PFSK-1 (cell line): Measurements from ENCODE around the gene MAN2B2.

Source experiments
- POLR2AphosphoS5 ChIP-seq: IDR thresholded peaks from 2 replicates; pipeline ENCODE4 v1.6.1; 2012; ENCODE audit warnings: low read depth, mild to moderate bottlenecking, control low read depth, low read length, moderate library complexity
- REST ChIP-seq, 2 experiments: IDR thresholded peaks; 2 replicates each; pipeline versions ENCODE4 v1.6.1 to v1.8.0; 2011 to 2012; ENCODE audit warnings: low read depth in 2 of 2, low read length in 2 of 2, control low read depth in 1 of 2, inconsistent platforms in 1 of 2, mild to moderate bottlenecking in 1 of 2, moderate library complexity in 1 of 2; ENCODE audit not compliant: insufficient read depth in 1 of 2
- SIN3A ChIP-seq: IDR thresholded peaks from 2 replicates; pipeline ENCODE4 v1.6.1; 2012; ENCODE audit warnings: mild to moderate bottlenecking, low read length, moderate library complexity, borderline replicate concordance; ENCODE audit not compliant: insufficient read depth
- TAF1 ChIP-seq: IDR thresholded peaks from 2 replicates; pipeline ENCODE4 v1.6.1; 2012; ENCODE audit warnings: low read length, control low read depth, borderline replicate concordance; ENCODE audit not compliant: insufficient read depth

GRCh38 chr4:6557856-6558255, 17.1 kb upstream of the MAN2B2 start:
- TF ChIP-seq SIN3A (no peak), POLR2AphosphoS5 (no peak), REST (IDR thresholded peaks at IDR 0.05; ENCODE audit: insufficient read depth in 1 of 2, low read depth in 2 of 2, low read length in 2 of 2) (no peak), TAF1 (no peak)
